Measurements from ENCODE around the gene XPO4.

The XPO4 gene

GRCh38 chr13:20780317-20780716 lies 122.2 kb downstream of the XPO4 start:
- TF ChIP-seq CTCF (IDR thresholded peaks at IDR 0.05), result no peak

GRCh38 chr13:20779405-20779804 lies 123.1 kb downstream of the XPO4 start:
- no peak for TF ChIP-seq CTCF (IDR thresholded peaks at IDR 0.05)

- no peak for TF ChIP-seq CTCF (IDR thresholded peaks at IDR 0.05)
These were observed 124.2 kb downstream of the XPO4 start for GRCh38 chr13:20778311-20778710.

GRCh38 chr13:20776751-20777150 lies 125.8 kb downstream of the XPO4 start:
- no peak for TF ChIP-seq CTCF (IDR thresholded peaks at IDR 0.05)

- no peak for TF ChIP-seq CTCF (IDR thresholded peaks at IDR 0.05)
These were observed 126.6 kb downstream of the XPO4 start for GRCh38 chr13:20775961-20776360.

- TF ChIP-seq CTCF (IDR thresholded peaks at IDR 0.05), result no peak
These were observed 127.8 kb downstream of the XPO4 start for GRCh38 chr13:20774746-20775145.

GRCh38 chr13:20773194-20774080 lies 129.1 kb downstream of the XPO4 start, which contains the start of gene EEF1AKMT1:
Gene EEF1AKMT1 (minus strand): TSS chr13:20773961. CDS start chr13:20757598, 16,363 bp downstream.
- no peak for TF ChIP-seq CTCF (IDR thresholded peaks at IDR 0.05)
